Neuronal stem cell (in vitro differentiated cells): ENCODE measurements around the gene VRK3.

ENCODE experiments used
- DNase-seq: peaks from one replicate; pipeline ENCODE4 v3.0.0-alpha.2; 2013; ENCODE audit warnings: low spot score
- H2AFZ ChIP-seq: one replicate; pipeline ENCODE4 v1.6.1; 2013; ENCODE audit warnings: mild to moderate bottlenecking, low read length, inconsistent platforms
- H2AK5ac ChIP-seq: 2 replicates; pipeline ENCODE4 v1.6.1; 2013; ENCODE audit warnings: low read depth, mild to moderate bottlenecking, inconsistent platforms, low read length, moderate library complexity, mixed read lengths
- H2BK120ac ChIP-seq: 2 replicates; pipeline ENCODE4 v1.6.1; 2013; ENCODE audit warnings: low read depth, mild to moderate bottlenecking, inconsistent platforms, low read length, moderate library complexity, mixed read lengths
- H2BK12ac ChIP-seq: one replicate; pipeline ENCODE4 v1.6.1; 2013; ENCODE audit warnings: low read length, inconsistent platforms
- H2BK15ac ChIP-seq: 2 replicates; pipeline ENCODE4 v1.6.1; 2013; ENCODE audit warnings: mild to moderate bottlenecking, low read length, inconsistent platforms, mixed read lengths
- H2BK5ac ChIP-seq: one replicate; pipeline ENCODE4 v1.6.1; 2013; ENCODE audit warnings: inconsistent platforms, mild to moderate bottlenecking, low read length, moderate library complexity
- H3K14ac ChIP-seq: one replicate; pipeline ENCODE4 v1.6.1; 2013; ENCODE audit warnings: low read length, inconsistent platforms
- H3K18ac ChIP-seq: 2 replicates; pipeline ENCODE4 v1.6.1; 2013; ENCODE audit warnings: low read length, inconsistent platforms
- H3K23ac ChIP-seq: 2 replicates; pipeline ENCODE4 v1.6.1; 2013; ENCODE audit warnings: low read depth, mild to moderate bottlenecking, mixed read lengths, low read length, inconsistent platforms; ENCODE audit not compliant: poor library complexity
- H3K27ac ChIP-seq: replicated peaks from 3 replicates; pipeline ENCODE4 v1.5.1; 2013; ENCODE audit warnings: low read length, inconsistent platforms
- H3K27me3 ChIP-seq, 3 experiments: 2 replicates each; pipeline ENCODE4 v1.6.1; 2013; ENCODE audit warnings: low read length in 3 of 3, mild to moderate bottlenecking in 2 of 3, inconsistent platforms in 1 of 3, low read depth in 1 of 3, mixed read lengths in 1 of 3, moderate library complexity in 1 of 3; ENCODE audit not compliant: control insufficient read depth in 3 of 3, insufficient read depth in 3 of 3
- H3K36me3 ChIP-seq, 2 donors: replicated peaks in 1 of 2; 2 replicates each; pipeline ENCODE4 v1.6.1; 2013; ENCODE audit warnings: low read length in 2 of 2; ENCODE audit not compliant: control insufficient read depth in 2 of 2, insufficient read depth in 2 of 2
- H3K4ac ChIP-seq: 2 replicates; pipeline ENCODE4 v1.6.1; 2013; ENCODE audit warnings: inconsistent platforms, mild to moderate bottlenecking, low read length, moderate library complexity
- H3K4me1 ChIP-seq, 2 donors: 1 replicate in 1 of 2; 2 replicates in 1 of 2; pipeline ENCODE4 v1.6.1; 2013; ENCODE audit warnings: low read length in 2 of 2, low read depth in 1 of 2; ENCODE audit not compliant: control insufficient read depth in 2 of 2, insufficient read depth in 1 of 2
- H3K4me2 ChIP-seq: one replicate; pipeline ENCODE4 v1.6.1; 2013; ENCODE audit warnings: mild to moderate bottlenecking, low read length, inconsistent platforms; ENCODE audit not compliant: insufficient read depth, poor library complexity, severe bottlenecking
- H3K4me3 ChIP-seq, 2 donors: 2 replicates each; pipeline ENCODE4 v1.5.1; 2013; ENCODE audit warnings: low read length in 2 of 2, mild to moderate bottlenecking in 2 of 2, inconsistent platforms in 1 of 2, moderate library complexity in 1 of 2
- H3K79me1 ChIP-seq: one replicate; pipeline ENCODE4 v1.6.1; 2013; ENCODE audit warnings: low read depth, mild to moderate bottlenecking, inconsistent platforms, low read length, moderate library complexity
- H3K9ac ChIP-seq: one replicate; pipeline ENCODE4 v1.6.1; 2013; ENCODE audit warnings: mild to moderate bottlenecking, low read depth, low read length, inconsistent platforms; ENCODE audit not compliant: poor library complexity
- H3K9me3 ChIP-seq, 2 donors: replicated peaks in 1 of 2; 2 replicates each; pipeline versions ENCODE3 to v1.6.1; 2013; ENCODE audit warnings: low read length in 2 of 2, mild to moderate bottlenecking in 2 of 2, inconsistent platforms in 1 of 2, low read depth in 1 of 2, mixed read lengths in 1 of 2, moderate library complexity in 1 of 2; ENCODE audit not compliant: control insufficient read depth in 2 of 2, insufficient read depth in 1 of 2
- H4K8ac ChIP-seq: one replicate; pipeline ENCODE4 v1.6.1; 2013; ENCODE audit warnings: low read depth, mild to moderate bottlenecking, inconsistent platforms, low read length, moderate library complexity
- H4K91ac ChIP-seq: one replicate; pipeline ENCODE4 v1.6.1; 2013; ENCODE audit warnings: low read length, low read depth, mild to moderate bottlenecking, inconsistent platforms; ENCODE audit not compliant: poor library complexity
- WGBS, 2 donors: extraction: QIAGEN DNeasy Blood & Tissue Kit; methylation state at CpG; one replicate each; pipeline ENCODE4 v1.1.7; 2013; ENCODE audit warnings: missing lambda C conversion rate in 2 of 2, mixed read lengths in 1 of 2; ENCODE audit not compliant: insufficient read length in 2 of 2, insufficient replicate concordance in 1 of 2; ENCODE audit errors: extremely low coverage in 2 of 2; 5-methylcytosine and 5-hydroxymethylcytosine counted together

Gene VRK3

GRCh38 chr19:49975051-49975450 is 50.1 kb downstream of the VRK3 start:
- no peak for DNase-seq
- Histone ChIP-seq H3K4me1 (no peaks in the 10 kb centered on the region), H3K23ac (no peak overlapping the region), H3K14ac (no peak overlapping the region), H3K18ac (peak overlapping the region; percentile 41), H3K9ac (no peak overlapping the region), H3K36me3 (peaks cover 0 to 2% of the 10 kb centered on the region in 2 donors), H3K4ac (no peak overlapping the region), H3K79me1 (peaks cover 3% of the 10 kb centered on the region), H2BK5ac (no peak overlapping the region), H3K4me3 (no peak overlapping the region), H2BK12ac (no peak overlapping the region), H3K9me3 (no peaks in the 10 kb centered on the region), H3K4me2 (no peak overlapping the region), H2BK15ac (no peak overlapping the region), H3K27ac (no peak overlapping the region), H4K8ac (no peak overlapping the region), H2BK120ac (no peak overlapping the region), H2AK5ac (no peak overlapping the region), H3K27me3 (no peaks in the 10 kb centered on the region), H2AFZ (no peak overlapping the region), H4K91ac (no peak overlapping the region)
- WGBS, 2 donors, result no CpG with 5 or more reads among the region's 7 CpGs

DNA sequence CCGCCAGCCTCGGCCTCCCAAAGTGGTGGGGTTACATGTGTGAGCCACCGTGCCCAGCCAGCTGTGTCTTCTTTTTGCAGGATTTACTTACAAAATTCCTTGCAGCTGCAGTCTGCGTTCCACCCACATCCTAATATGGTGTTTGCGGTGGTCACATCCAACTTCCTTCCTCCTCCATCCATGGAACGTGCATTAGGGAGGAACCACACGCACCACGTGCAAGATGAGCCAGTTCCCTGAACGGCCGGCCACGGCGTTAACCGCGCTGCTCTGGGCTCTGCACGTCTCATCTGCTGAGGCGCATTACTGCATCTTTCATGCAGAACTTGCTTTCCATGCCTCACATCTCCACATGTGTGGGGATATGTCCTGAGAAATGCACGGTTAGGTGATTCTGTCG is 51.2 kb downstream of the VRK3 start:
- Histone ChIP-seq H2BK15ac (no peak overlapping the region), H3K14ac (peak overlapping the region; percentile 71), H3K27me3 (no peaks in the 10 kb centered on the region), H2BK120ac (no peak overlapping the region), H3K4ac (no peak overlapping the region), H3K4me3 (no peak overlapping the region), H3K36me3 (peaks cover 0 to 2% of the 10 kb centered on the region in 2 donors), H2BK12ac (no peak overlapping the region), H4K8ac (no peak overlapping the region), H3K27ac (no peak overlapping the region), H3K79me1 (peaks cover 3% of the 10 kb centered on the region), H3K23ac (peak overlapping the region; percentile 8), H2AFZ (no peak overlapping the region), H3K9ac (no peak overlapping the region), H3K9me3 (no peaks in the 10 kb centered on the region), H2BK5ac (no peak overlapping the region), H4K91ac (no peak overlapping the region), H3K18ac (no peak overlapping the region), H3K4me2 (no peak overlapping the region), H2AK5ac (no peak overlapping the region), H3K4me1 (no peaks in the 10 kb centered on the region)
- WGBS, 2 donors, result no CpG with 5 or more reads among the region's 18 CpGs
- DNase-seq, result no peak

DNA sequence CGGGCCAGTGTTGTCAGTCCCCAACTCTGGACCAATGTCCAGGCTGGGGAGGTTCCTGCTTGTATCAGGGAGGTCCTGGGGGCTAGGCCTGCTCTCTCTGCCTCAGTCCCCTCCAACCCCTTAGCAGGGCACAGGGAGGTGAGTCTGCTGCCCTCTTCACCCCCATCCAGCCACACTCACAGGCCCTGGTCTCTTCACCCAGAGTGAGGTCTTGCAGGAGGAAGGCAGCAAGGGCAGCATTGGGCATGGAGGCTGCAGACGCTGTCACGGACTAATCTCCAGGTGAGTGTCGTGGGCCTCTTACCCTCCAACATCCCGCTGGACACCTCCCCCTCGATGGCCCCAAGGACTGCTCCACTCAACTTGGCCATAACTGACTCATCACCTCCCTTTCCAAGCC is 52.3 kb downstream of the VRK3 start:
- H3K79me1 ChIP-seq, result peaks cover 3% of the 10 kb centered on the region
- no peak for DNase-seq
- no peak overlapping the region for H2AFZ ChIP-seq
- H3K9me3 ChIP-seq, result no peaks in the 10 kb centered on the region
- H3K27me3 ChIP-seq, result no peaks in the 10 kb centered on the region
- no peak overlapping the region for H2BK15ac ChIP-seq
- H2BK120ac ChIP-seq, result no peak overlapping the region
- H3K4ac ChIP-seq, result no peak overlapping the region
- H3K9ac ChIP-seq, result no peak overlapping the region
- no peak overlapping the region for H3K14ac ChIP-seq
- H2BK5ac ChIP-seq, result no peak overlapping the region
- H4K8ac ChIP-seq, result no peak overlapping the region
- peak overlapping the region in 1 of 2 donors; percentile 18 for H3K4me3 ChIP-seq
- H3K4me2 ChIP-seq, result no peak overlapping the region
- no peak overlapping the region for H2BK12ac ChIP-seq
- H3K36me3 ChIP-seq, result peaks cover 0 to 2% of the 10 kb centered on the region in 2 donors
- H3K4me1 ChIP-seq, result no peaks in the 10 kb centered on the region
- WGBS, 2 donors, result no CpG with 5 or more reads among the region's 6 CpGs
- H2AK5ac ChIP-seq, result no peak overlapping the region
- no peak overlapping the region for H3K18ac ChIP-seq
- H3K27ac ChIP-seq, result no peak overlapping the region
- no peak overlapping the region for H3K23ac ChIP-seq
- H4K91ac ChIP-seq, result no peak overlapping the region

DNA sequence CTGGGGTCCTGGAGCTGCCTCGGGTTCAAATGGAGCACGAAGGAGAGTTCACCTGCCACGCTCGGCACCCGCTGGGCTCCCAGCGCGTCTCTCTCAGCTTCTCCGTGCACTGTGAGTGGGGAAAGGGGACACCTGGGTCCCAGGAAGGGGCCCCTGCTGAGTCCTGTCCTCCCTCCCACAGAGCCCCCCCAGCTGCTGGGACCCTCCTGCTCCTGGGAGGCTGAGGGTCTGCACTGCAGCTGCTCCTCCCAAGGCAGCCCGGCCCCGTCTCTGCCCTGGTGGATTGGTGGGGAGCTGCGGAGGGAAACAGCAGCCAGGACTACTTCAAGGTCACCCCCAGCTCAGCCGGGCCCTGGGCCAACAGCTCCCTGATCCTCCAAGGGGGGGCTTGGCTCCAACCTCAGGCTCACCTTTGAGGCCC is 53.2 kb downstream of the VRK3 start:
- Histone ChIP-seq H3K9ac (no peak overlapping the region), H3K36me3 (peaks cover 0 to 2% of the 10 kb centered on the region in 2 donors), H3K4me1 (no peaks in the 10 kb centered on the region), H4K91ac (no peak overlapping the region), H2BK5ac (peak overlapping the region; percentile 24), H3K4me3 (no peak overlapping the region), H2AFZ (no peak overlapping the region), H2BK15ac (no peak overlapping the region), H3K23ac (no peak overlapping the region), H3K27me3 (no peaks in the 10 kb centered on the region), H2BK120ac (no peak overlapping the region), H2BK12ac (no peak overlapping the region), H3K14ac (no peak overlapping the region), H3K27ac (no peak overlapping the region), H3K79me1 (no peaks in the 10 kb centered on the region), H3K9me3 (no peaks in the 10 kb centered on the region), H2AK5ac (no peak overlapping the region), H3K4me2 (no peak overlapping the region), H4K8ac (no peak overlapping the region), H3K4ac (no peak overlapping the region), H3K18ac (no peak overlapping the region)
- no peak for DNase-seq
- WGBS, 2 donors, result no CpG with 5 or more reads among the region's 12 CpGs
